Fibroblast of peridontal ligament (primary cell): ENCODE measurements around the gene OCA2.

Experiments
- DNase-seq: peaks from one replicate; pipeline ENCODE4 v3.0.0-alpha.2; 2010; ENCODE audit errors: extremely low read depth

The OCA2 gene

GRCh38 chr15:28104326-28104725 is 5.2 kb upstream of the OCA2 start:
- no peak for DNase-seq

DNA sequence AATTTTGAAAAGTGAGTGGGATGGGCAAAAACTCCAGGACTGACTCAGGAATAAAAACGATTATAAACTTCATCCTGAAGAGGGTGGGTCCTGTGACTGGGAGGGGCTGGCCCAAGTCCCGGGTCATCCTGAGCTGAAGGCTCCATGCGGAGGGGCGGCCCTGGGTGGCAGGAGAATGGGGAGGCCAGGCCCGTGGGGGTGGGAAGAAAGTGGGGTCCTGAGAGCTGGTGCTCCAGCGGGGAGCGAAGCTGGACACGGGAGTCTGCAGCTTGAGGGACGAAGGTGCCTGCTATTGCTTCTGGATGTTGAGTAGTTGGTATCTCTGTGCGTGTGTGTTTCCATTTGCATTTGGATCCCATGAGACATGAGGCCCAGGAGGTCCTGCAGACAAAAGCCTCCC is 4.7 kb upstream of the OCA2 start:
- DNase-seq: no peak

GRCh38 chr15:28101983-28102441 is 2.9 kb upstream of the OCA2 start:
- DNase-seq: no peak

DNA sequence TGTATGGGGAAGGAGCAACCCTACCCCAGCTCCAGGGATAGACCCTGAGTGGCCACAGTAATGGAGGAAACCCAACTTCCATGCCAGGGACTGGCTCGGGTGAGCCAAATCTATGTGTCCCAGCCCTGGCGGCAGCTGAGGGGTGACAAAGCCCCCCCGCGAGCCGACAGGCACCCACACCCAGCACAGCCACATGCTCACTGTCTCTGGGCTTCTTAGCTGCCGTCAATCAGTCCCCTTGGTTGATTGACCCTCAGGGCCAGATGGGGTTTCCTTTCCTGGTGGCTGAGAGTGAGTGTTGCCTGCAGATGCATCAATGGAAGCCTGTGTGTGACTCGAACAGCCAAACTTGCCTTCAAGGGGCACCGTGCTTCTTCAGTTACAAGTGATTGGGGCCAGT is 2.1 kb upstream of the OCA2 start:
- DNase-seq: no peak

DNA sequence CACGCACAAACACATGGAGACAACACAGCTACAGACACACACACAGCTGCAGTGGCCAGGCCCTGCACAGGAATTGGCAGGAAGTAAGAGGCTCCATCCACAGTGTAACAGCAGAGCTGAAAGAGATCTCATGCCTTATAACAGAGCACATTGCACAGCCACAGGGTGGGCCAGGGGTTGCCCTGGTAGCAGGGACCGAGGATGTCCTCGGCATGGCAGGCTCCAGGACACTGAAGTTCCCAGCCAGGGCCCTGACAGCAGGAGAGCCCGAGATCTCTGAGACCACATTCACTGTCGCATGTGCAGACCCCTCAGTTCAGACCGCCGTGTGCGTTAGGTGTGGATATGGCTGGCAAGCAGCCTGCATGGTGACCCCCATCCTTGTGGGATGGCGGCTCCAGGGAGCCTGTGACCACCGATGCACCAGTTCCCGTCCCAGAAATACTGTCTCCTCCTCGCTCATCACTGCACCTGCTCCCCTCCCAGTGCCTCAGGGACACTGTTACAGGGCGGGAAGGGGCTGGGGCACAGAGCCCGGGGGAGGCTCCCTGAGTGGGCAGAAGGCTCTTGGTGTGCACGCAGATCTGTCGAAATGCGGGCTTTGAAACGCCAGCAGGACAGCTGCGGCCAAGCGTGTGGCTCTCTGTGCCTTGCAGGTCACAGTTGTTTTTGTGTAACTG is 1.5 kb upstream of the OCA2 start:
- DNase-seq: no peak

DNA sequence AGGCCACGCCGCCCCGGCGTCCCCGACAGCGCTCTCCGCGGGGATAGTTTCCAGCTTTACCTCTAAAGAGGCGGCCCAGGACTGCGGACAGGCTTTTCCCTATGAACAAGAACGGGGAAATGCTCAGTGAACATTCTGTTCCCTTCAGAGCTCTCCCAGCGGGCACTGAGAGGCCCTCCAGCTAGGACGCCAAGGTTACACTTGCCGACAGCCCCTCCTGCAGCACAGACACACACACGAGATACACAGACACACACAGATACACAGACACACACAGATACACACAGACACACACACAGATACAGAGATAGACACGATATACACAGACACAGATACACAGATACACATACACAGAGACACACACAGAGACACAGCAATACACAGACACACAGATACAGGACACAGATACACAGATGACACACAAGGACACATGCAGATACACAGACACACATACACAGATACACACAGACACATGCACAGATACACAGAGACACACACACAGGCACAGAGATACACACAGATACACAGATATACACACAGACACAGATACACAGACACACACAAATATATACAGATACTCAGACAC is 533 bp upstream of the OCA2 start:
- DNase-seq: no peak

DNA sequence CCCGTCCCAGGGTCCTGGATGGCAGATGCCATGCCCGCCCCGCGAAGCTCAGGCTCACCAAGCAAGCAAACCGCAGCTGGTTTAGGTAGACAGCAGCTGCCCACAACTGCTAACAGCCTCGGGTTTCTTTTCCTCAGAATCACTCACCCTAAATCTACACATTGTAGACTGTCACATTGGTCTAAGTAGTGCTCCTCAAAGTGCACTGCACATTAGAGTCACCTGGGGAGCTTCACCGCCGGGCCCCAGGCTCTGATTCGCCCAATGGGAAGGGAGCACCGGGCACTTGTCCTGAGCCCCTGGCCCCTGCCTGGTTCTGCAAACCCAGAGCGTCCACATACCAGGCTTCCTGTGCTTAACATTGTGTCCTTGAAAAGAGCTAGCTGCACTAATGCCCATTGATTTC is 752 bp downstream of the OCA2 start:
- no peak for DNase-seq

GRCh38 chr15:28097656-28098359 is 1.3 kb downstream of the OCA2 start:
- DNase-seq: no peak

DNA sequence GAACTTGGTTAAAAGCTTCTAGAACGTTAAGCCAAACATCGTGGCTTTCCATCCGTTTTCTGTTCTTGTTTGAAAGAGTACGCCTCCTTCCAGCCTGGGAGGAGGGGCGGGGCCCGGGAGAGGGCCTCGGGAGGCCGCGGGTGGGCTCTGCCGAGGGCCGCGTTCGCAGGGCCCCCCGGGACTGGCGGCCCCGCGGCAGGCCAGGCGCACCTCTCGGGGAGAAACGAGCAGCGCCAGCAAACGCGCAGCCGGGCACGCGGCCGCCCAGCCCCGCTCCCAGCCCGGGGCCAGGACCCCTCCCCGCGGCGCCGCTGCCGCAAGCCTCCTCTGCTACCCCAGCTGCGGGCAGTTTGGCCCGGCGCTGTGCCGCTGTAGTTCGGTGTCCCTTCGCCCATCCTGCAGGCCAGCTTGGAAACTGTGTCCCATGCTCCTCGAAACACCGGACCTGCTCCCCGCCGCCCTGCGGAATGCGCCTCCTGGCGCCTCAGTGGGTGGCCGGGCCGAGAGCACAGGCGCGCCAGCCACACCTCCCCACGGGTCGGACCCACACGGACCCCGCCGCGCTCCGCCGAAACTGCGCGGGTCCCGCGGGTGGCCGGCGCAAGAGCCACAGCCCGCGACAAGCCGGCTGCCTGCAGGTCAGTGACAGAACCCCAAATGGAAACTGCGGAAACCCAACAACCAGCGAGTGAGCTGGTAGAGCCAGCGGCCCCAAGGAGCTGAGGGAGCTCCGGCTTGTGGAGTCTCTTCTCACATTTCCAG is 2.3 kb downstream of the OCA2 start:
- no peak for DNase-seq

DNA sequence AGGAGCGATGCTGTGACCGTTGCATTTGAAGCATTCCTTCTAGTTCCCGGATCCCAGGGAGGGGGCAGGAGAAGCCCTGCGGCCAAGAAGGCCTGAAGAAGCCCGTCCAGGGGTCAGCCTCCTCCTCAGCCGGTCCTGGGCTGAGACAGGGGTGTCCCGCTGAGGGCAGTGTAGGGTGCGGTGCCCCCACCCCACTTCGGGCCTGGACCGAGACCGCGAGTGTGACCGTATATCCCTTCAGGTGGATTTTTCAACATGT is 2.8 kb downstream of the OCA2 start:
- no peak for DNase-seq

DNA sequence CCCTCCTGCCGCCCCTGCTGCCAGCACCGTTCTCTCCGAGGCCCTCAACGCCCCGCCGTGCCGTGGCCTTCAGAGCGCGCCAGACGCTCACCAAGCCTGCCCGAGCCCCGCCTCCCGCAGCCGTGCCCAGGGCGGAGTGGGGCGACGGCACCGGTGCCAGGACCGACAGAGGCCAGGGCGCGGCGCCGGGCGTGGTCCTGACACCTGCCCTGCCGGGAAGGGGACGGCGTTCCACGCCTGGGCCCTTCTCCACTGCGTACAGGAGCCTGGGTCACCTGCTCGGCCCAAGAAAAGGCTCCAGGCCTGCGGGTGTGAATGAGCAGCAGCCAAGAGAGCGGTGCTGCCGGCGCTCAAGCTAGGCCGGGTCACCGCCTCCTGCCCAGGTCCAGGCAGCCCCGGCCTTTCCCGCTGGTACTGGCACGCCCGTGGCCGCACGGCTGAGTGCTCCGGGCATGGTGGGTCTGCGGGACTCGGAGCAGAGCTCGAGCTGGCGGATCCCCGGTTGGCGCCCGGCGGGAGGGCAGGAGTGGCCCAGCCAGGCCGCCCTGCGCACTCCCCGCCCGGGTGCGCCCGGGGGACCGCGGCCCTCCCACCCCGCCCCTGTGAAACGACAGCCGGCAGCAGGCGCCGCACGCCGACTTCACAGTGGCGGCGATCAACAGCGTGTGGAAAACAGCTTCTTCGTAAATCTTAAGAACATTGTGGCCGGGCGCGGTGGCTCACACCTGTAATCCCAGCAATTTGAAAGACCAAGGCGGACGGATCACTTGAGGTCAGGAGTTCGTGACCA is 4.2 kb downstream of the OCA2 start:
- DNase-seq: no peak

DNA sequence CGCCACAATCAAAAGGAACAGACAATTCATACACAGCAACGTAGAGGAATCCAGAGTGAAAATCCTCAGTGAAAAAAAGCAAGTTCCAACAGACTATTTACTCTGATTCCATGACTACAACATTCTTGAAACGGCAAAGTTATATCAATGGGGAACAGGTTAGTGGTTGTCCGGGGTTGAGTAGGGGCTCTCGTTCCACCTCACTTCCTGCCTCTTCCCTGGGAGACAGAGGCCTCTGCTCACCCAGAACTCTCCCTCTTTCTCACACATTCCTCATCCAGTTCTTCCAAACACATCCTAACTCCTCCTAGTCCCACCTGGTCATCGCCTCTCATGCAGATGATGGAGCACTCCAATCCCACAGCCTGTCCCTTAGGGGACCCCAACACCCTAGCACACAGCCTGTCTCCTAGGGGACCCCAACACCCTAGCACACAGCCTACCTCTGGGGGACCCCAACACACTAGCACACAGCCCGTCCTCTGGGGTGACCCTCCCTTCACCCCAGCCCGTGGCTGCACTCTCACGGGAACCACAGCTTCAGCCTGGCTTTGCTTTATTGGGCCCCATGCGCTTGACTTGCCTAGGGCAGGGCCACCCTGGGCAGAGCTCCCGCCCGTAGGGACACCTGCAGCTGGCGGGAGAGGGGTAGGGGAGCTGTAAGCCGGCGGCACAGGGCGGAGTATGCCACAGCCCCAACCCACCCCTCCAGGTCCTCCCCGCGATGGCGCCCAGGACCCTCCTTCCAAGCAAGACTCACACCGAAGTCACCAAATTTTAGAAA is 5.2 kb downstream of the OCA2 start:
- DNase-seq: no peak

DNA sequence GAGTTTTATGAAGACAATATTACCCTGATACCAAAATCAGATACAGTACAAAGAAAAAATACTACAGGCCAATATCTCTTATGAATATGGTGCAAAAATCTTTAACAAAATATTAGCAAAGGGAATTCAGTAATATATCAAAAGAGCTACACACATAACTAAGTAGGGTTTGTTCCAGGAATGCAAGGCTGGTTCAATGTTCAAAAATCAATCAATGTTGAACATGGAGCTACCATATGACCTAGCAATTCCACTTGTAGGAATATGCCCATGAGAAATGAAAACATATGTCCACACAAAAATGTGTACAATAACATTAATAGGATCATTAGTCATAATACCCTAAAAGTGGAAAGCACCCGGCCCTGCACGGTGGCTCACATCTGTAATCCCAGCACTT is 7.8 kb downstream of the OCA2 start:
- DNase-seq: no peak

- DNase-seq: peak; percentile 42
These were observed 12.9 kb downstream of the OCA2 start for GRCh38 chr15:28086175-28086703.

DNA sequence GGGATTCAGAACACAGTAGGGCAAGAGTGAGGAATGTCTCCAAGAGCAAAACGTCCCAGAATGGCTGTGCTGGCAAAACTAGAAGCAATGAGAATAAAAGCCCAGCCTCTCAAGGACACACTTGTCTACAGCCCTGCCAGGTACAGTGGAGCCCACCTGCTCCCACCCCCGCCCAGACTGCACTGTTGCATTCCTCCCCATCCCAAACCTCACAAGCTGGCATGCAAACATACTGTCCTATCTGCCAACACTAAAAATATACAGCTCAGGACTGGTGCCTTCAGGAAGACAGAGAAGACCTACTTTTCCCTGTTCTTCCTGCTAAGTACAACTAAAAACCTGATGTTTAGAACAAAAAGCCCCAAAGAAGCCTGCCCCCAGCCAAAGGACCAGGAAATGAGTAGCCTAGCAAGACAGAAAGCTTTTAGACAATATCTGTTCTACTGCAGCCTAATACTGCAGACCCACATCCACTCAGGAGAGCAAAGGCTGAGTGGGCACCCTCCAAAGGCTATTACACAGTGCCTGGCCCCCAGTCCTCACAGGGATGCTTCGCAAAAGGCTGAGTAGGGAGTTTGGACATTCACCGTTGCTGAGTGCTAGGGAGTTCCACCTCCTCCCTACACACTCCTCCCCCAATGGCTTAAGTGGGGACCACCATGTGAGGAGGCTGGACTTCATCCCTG is 13.5 kb downstream of the OCA2 start:
- no peak for DNase-seq

- DNase-seq: no peak
These were observed 14.6 kb downstream of the OCA2 start for GRCh38 chr15:28084547-28084946.

- DNase-seq: no peak
These were observed 16.0 kb downstream of the OCA2 start for GRCh38 chr15:28082891-28083684.

DNA sequence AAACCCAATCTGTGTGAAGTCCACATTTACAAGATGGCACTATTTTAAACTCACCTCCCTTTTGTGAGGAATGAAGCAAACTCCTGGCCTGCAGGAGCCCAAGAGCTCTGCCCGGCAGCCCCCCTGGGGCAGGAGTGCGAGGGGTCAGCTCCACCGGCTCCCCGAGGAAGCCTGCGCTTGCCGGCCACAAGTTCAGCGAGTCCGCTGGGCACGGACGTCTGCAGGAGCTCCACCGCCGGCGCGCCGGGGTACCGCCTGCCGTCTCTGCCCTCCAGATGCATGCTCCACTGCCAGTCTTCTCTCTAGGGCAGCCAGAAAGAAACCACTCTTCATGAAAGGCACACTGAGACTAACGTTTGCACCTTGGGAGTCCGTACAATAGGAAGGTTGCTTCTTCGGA is 17.5 kb downstream of the OCA2 start:
- no peak for DNase-seq

DNA sequence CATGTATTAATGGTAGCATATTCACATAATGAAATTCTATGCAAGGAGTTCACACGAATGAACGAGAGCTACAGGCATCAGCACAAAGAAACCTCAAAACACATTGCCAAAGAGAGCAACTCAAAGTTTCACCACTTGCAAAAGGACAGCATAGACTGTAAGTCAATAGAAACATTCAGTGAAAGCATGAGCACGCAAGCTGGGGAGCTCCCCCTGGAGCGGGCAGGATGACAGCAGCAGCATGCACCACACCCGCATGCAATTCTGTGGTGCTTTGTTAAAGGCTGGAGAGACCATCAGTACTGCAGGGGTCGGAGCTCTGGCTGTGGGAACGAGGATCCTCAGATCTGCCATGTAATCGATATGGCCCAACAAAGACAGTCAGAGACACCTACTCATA is 18.7 kb downstream of the OCA2 start:
- DNase-seq: no peak
